HCT116 (cell line): ENCODE data around the gene GSAP. TPM values are rescaled to one million over a fixed set of nuclear protein-coding genes. Genes with fewer than 3 reads are reported as not detected.

Experiments
- ATAC-seq: fragments of 200-7000 bp; cut with Tn5 transposase; 2 replicates; pipeline ENCODE4 v1.9.1; 2020; ENCODE audit warnings: mild to moderate bottlenecking, moderate library complexity
- BruUV-seq: library from RNA; stranded (reverse); fragments of 400-500 nt; replicated peaks from 2 replicates; lab custom pipeline; 2021; lab: Mats Ljungman, UMichigan
- CTCF ChIA-PET: fragments of 300-600 bp; sonication (Branson Sonifier 250); formaldehyde crosslinking; loops from one replicate; lab custom pipeline; 2021; ENCODE audit warnings: antibody characterized with exemption; lab: Charles Lee
- POLR2A ChIA-PET: fragments of 300-600, 350-600 bp; sonication (Branson Sonifier 250); formaldehyde crosslinking; loops from one replicate; lab custom pipeline; 2021; ENCODE audit warnings: antibody characterized with exemption; lab: Charles Lee
- RAD21 ChIA-PET, 2 experiments: fragments of 300-600 bp; sonication (Branson Sonifier 250); formaldehyde crosslinking; loops; one replicate each; lab custom pipeline; 2023; ENCODE audit warnings: low total read pairs in 2 of 2; ENCODE audit not compliant: uncharacterized antibody in 2 of 2, unreplicated experiment in 2 of 2, low non-redundant PET in 1 of 2; lab: Charles Lee
- DNase-seq: peaks from one replicate; pipeline ENCODE4 v3.0.0-alpha.2; 2010; ENCODE audit warnings: low read depth, low spot score
- H2AFZ ChIP-seq: fragments of 200-600 bp; shearing (Covaris generic), sonication (generic); 2 replicates; pipeline ENCODE4 v1.6.1; 2017; ENCODE audit warnings: low read depth, mixed run types, mixed read lengths, antibody characterized with exemption, low read length; ENCODE audit not compliant: poor library complexity, severe bottlenecking
- H3K27ac ChIP-seq: 2 replicates; pipeline ENCODE4 v1.5.1; 2012; ENCODE audit warnings: low read depth, low read length
- H3K27me3 ChIP-seq: fragments of 200-600 bp; sonication (generic); 2 replicates; pipeline ENCODE4 v1.6.1; 2016; ENCODE audit warnings: mixed run types, low read length, mixed read lengths; ENCODE audit not compliant: insufficient read depth
- H3K36me3 ChIP-seq, 2 experiments: fragments of 200-500 bp in 1 of 2; fragments of 200-600 bp in 1 of 2; sonication (Bioruptor generic) in 1 of 2; sonication (generic) in 1 of 2; 2 replicates each; pipeline versions ENCODE4 v1.5.1 to v1.6.1; 2014 to 2016; ENCODE audit warnings: low read length in 2 of 2, inconsistent platforms in 1 of 2, mixed read lengths in 1 of 2, mixed run types in 1 of 2; ENCODE audit not compliant: insufficient read depth in 2 of 2, control insufficient read depth in 1 of 2
- H3K4me1 ChIP-seq, 2 experiments: fragments of 200-600 bp in 1 of 2; sonication (generic) in 1 of 2; 2 replicates each; pipeline versions ENCODE4 v1.5.1 to v1.6.1; 2012 to 2017; ENCODE audit warnings: low read length in 2 of 2, inconsistent platforms in 1 of 2, mild to moderate bottlenecking in 1 of 2, mixed read lengths in 1 of 2, mixed run types in 1 of 2, moderate library complexity in 1 of 2; ENCODE audit not compliant: insufficient read depth in 2 of 2, control insufficient read depth in 1 of 2
- H3K4me2 ChIP-seq: fragments of 200-600 bp; sonication (generic); 2 replicates; pipeline ENCODE4 v1.6.1; 2017; ENCODE audit warnings: mixed run types, low read length, mixed read lengths
- H3K4me3 ChIP-seq, 2 experiments: fragments of 200-600 bp in 1 of 2; sonication (generic) in 1 of 2; replicated peaks in 1 of 2; 2 replicates each; pipeline ENCODE4 v1.5.1; 2011 to 2016; ENCODE audit warnings: low read length in 2 of 2, control low read depth in 1 of 2, low read depth in 1 of 2, mild to moderate bottlenecking in 1 of 2, mixed read lengths in 1 of 2, mixed run types in 1 of 2
- H3K79me2 ChIP-seq: fragments of 200-600 bp; sonication (generic); 2 replicates; pipeline ENCODE4 v1.6.1; 2017; ENCODE audit warnings: mild to moderate bottlenecking, mixed run types, low read length, moderate library complexity, mixed read lengths; ENCODE audit not compliant: insufficient read depth
- H3K9ac ChIP-seq: fragments of 200-600 bp; sonication (generic); 2 replicates; pipeline ENCODE4 v1.6.1; 2016; ENCODE audit warnings: low read length, mixed read lengths
- H3K9me2 ChIP-seq: fragments of 200-600 bp; sonication (generic), shearing (Covaris generic); 2 replicates; pipeline ENCODE4 v1.6.1; 2017; ENCODE audit warnings: mixed run types, mild to moderate bottlenecking, moderate library complexity; ENCODE audit not compliant: insufficient read depth
- H3K9me3 ChIP-seq, 2 experiments: fragments of 200-500 bp in 1 of 2; fragments of 200-600 bp in 1 of 2; sonication (Bioruptor generic) in 1 of 2; sonication (generic) in 1 of 2; 2 replicates each; pipeline ENCODE4 v1.6.1; 2014 to 2017; ENCODE audit warnings: low read length in 2 of 2, mixed read lengths in 2 of 2, inconsistent platforms in 1 of 2, low read depth in 1 of 2, mild to moderate bottlenecking in 1 of 2, mixed run types in 1 of 2, moderate library complexity in 1 of 2; ENCODE audit not compliant: control insufficient read depth in 1 of 2, insufficient read depth in 1 of 2
- H4K20me1 ChIP-seq: fragments of 200-600 bp; sonication (generic), shearing (Covaris generic); 2 replicates; pipeline ENCODE4 v1.6.1; 2017; ENCODE audit warnings: mixed run types, mild to moderate bottlenecking, moderate library complexity; ENCODE audit not compliant: insufficient read depth
- CBX3 ChIP-seq: IDR thresholded peaks from 2 replicates; pipeline ENCODE4 v1.6.1; 2012; ENCODE audit warnings: low read depth
- CEBPB ChIP-seq: IDR thresholded peaks from 2 replicates; pipeline ENCODE4 v1.6.1; 2012; ENCODE audit warnings: low read depth
- EZH2 ChIP-seq: fragments of 200-600 bp; sonication (generic); IDR thresholded peaks from 2 replicates; pipeline ENCODE4 v1.6.1; 2017; ENCODE audit warnings: antibody characterized with exemption, mixed run types
- EZH2phosphoT487 ChIP-seq: fragments of 200-600 bp; IDR thresholded peaks from 2 replicates; pipeline ENCODE4 v1.6.1; 2018; ENCODE audit warnings: antibody characterized with exemption, borderline replicate concordance
- MAX ChIP-seq: IDR thresholded peaks from 2 replicates; pipeline ENCODE4 v1.6.1; 2012
- POLR2AphosphoS5 ChIP-seq: IDR thresholded peaks from 2 replicates; pipeline ENCODE4 v1.6.1; 2011; ENCODE audit warnings: mild to moderate bottlenecking, low read depth, low read length, moderate library complexity
- RAD21 ChIP-seq: IDR thresholded peaks from 2 replicates; pipeline ENCODE4 v1.6.1; 2012; ENCODE audit warnings: low read depth, mild to moderate bottlenecking
- REST ChIP-seq: IDR thresholded peaks from 2 replicates; pipeline ENCODE4 v1.6.1; 2012; ENCODE audit warnings: low read depth
- SP1 ChIP-seq: IDR thresholded peaks from 2 replicates; pipeline ENCODE4 v1.6.1; 2012; ENCODE audit warnings: low read depth
- ZBTB33 ChIP-seq: IDR thresholded peaks from 2 replicates; pipeline ENCODE4 v1.6.1; 2011; ENCODE audit warnings: mild to moderate bottlenecking, low read length, moderate library complexity; ENCODE audit not compliant: insufficient replicate concordance; ENCODE audit errors: extremely low read depth
- ZNF274 ChIP-seq: fragments of 200-500 bp; sonication (Bioruptor generic); IDR thresholded peaks from 2 replicates; pipeline ENCODE4 v1.6.1; 2014; ENCODE audit warnings: mild to moderate bottlenecking, low read depth, low read length, inconsistent platforms
- intact Hi-C: fragments of 100-400 bp; cut with micrococcal nuclease; formaldehyde crosslinking; loops from 2 replicates; pipeline ENCODE4 v1.10.0; 2022
- total RNA-seq: library from RNA; stranded (reverse); gene quantifications from one replicate; pipeline ENCODE4 v1.2.1, GENCODE V29; 2021; ENCODE audit not compliant: unreplicated experiment

GSAP gene
- total RNA-seq, 1 experiment from 2014 or later: not detected

GRCh38 chr7:77284005-77284404, 132.1 kb downstream of the GSAP start:
- H4K20me1 ChIP-seq: no peaks in the 10 kb centered on the region
- H3K9me2 ChIP-seq: no peaks in the 10 kb centered on the region
- H2AFZ ChIP-seq: no peak overlapping the region
- ATAC-seq (no peak), DNase-seq (no peak)
- H3K9me3 ChIP-seq: no peaks in the 10 kb centered on the region
- TF ChIP-seq EZH2 (no peak), CEBPB (no peak), POLR2AphosphoS5 (no peak), REST (no peak), RAD21 (no peak), ZNF274 (no peak), MAX (no peak), EZH2phosphoT487 (no peak), SP1 (no peak), CBX3 (no peak), ZBTB33 (no peak)
- intact Hi-C loops: no loop called here
- POLR2A ChIA-PET: no interaction called here
- H3K79me2 ChIP-seq: no peaks in the 10 kb centered on the region
- BruUV-seq: no TSS peak
- H3K4me2 ChIP-seq: no peak overlapping the region
- RAD21 ChIA-PET: no interaction called here
- no peak overlapping the region for H3K4me3 ChIP-seq
- H3K36me3 ChIP-seq: no peaks in the 10 kb centered on the region
- no peak overlapping the region for H3K9ac ChIP-seq
- H3K27ac ChIP-seq: no peak overlapping the region
- no peaks in the 10 kb centered on the region for H3K4me1 ChIP-seq
- H3K27me3 ChIP-seq: no peaks in the 10 kb centered on the region
- CTCF ChIA-PET: no interaction called here
